RWPE2 (cell line): Measurements from ENCODE around the gene FGF6.

Experiments
- ATAC-seq: fragments of 200-7000 bp; cut with Tn5 transposase; 3 replicates; pipeline ENCODE4 v1.9.1; 2021; ENCODE audit warnings: low read depth
- DNase-seq: peaks from one replicate; pipeline ENCODE4 v3.0.0-alpha.2; 2020; ENCODE audit warnings: low spot score
- H3K27ac ChIP-seq: fragments of 450-650 bp; 2 replicates; pipeline ENCODE4 v1.5.1; 2017; ENCODE audit warnings: mild to moderate bottlenecking; ENCODE audit not compliant: poor library complexity, severe bottlenecking
- H3K27me3 ChIP-seq: fragments of 250-450 bp; sonication (Bioruptor Pico); 2 replicates; pipeline ENCODE4 v1.5.1; 2021; ENCODE audit warnings: mild to moderate bottlenecking, moderate library complexity; ENCODE audit not compliant: insufficient read depth, poor library complexity, severe bottlenecking
- H3K36me3 ChIP-seq: fragments of 250-450 bp; sonication (Bioruptor Pico); 2 replicates; pipeline ENCODE4 v1.5.1; 2020; ENCODE audit warnings: low read depth, mild to moderate bottlenecking, moderate library complexity
- H3K4me1 ChIP-seq: fragments of 250-450 bp; sonication (Bioruptor Pico); 2 replicates; pipeline ENCODE4 v1.5.1; 2021; ENCODE audit warnings: mild to moderate bottlenecking, moderate library complexity; ENCODE audit not compliant: insufficient read depth, poor library complexity, severe bottlenecking
- H3K4me3 ChIP-seq: fragments of 250-450 bp; sonication (Bioruptor Pico); 2 replicates; pipeline ENCODE4 v1.5.1; 2021; ENCODE audit warnings: mild to moderate bottlenecking, moderate library complexity; ENCODE audit not compliant: severe bottlenecking
- H3K9me3 ChIP-seq: fragments of 250-450 bp; sonication (Bioruptor Pico); 2 replicates; pipeline ENCODE4 v1.5.1; 2021; ENCODE audit warnings: mild to moderate bottlenecking, moderate library complexity; ENCODE audit not compliant: severe bottlenecking
- CTCF ChIP-seq: fragments of 450-650 bp; IDR thresholded peaks from one replicate; pipeline ENCODE4 v1.5.1; 2017; ENCODE audit warnings: mild to moderate bottlenecking, moderate library complexity; ENCODE audit not compliant: poor library complexity, severe bottlenecking

The FGF6 gene

GRCh38 chr12:4445156-4446101 is at the start of gene FGF6:
TSS of gene FGF6 (minus strand) at chr12:4445815. CDS start at chr12:4445570, 245 bp downstream.
- no peaks in the 10 kb centered on the region for H3K36me3 ChIP-seq
- no peak within 1 kb of the TSS for H3K27ac ChIP-seq
- DNase-seq (no peak), ATAC-seq (no peak)
- TF ChIP-seq CTCF: no peak
- H3K27me3 ChIP-seq: peaks cover 26% of the 10 kb centered on the region
- no peak within 1 kb of the TSS for H3K4me3 ChIP-seq
- H3K9me3 ChIP-seq: no peaks in the 10 kb centered on the region
- no peaks in the 10 kb centered on the region for H3K4me1 ChIP-seq

- Histone ChIP-seq H3K9me3 (peaks cover 3% of the 10 kb centered on the region), H3K4me3 (no peak overlapping the region), H3K4me1 (no peaks in the 10 kb centered on the region), H3K36me3 (peaks cover 64% of the 10 kb centered on the region), H3K27me3 (no peaks in the 10 kb centered on the region), H3K27ac (no peak overlapping the region)
- no peak for ATAC-seq
- TF ChIP-seq CTCF: no peak
- no peak for DNase-seq
Observed at GRCh38 chr12:4490973-4491372, 45.4 kb upstream of the FGF6 start.

GRCh38 chr12:4489556-4489955 is 43.9 kb upstream of the FGF6 start:
- peaks cover under 1% of the 10 kb centered on the region for H3K9me3 ChIP-seq
- no peak overlapping the region for H3K4me3 ChIP-seq
- H3K4me1 ChIP-seq: peaks cover 12% of the 10 kb centered on the region
- DNase-seq (no peak), ATAC-seq (no peak)
- H3K27ac ChIP-seq: no peak overlapping the region
- no peak for TF ChIP-seq CTCF
- no peaks in the 10 kb centered on the region for H3K27me3 ChIP-seq
- peaks cover 50% of the 10 kb centered on the region for H3K36me3 ChIP-seq

- Histone ChIP-seq H3K27ac (no peak overlapping the region), H3K4me1 (peaks cover 22% of the 10 kb centered on the region), H3K27me3 (no peaks in the 10 kb centered on the region), H3K9me3 (no peaks in the 10 kb centered on the region), H3K36me3 (peaks cover 36% of the 10 kb centered on the region), H3K4me3 (no peak overlapping the region)
- no peak for ATAC-seq
- DNase-seq: no peak
- TF ChIP-seq CTCF: no peak
Observed at GRCh38 chr12:4486980-4487379, 41.4 kb upstream of the FGF6 start.
